Neural cell (in vitro differentiated cells): ENCODE data around the gene MACC1.

Source experiments
- EP300 ChIP-seq: fragments of 450-650 bp; conservative IDR thresholded peaks from 2 replicates; pipeline ENCODE4 v1.6.1; 2014; ENCODE audit warnings: antibody characterized with exemption, mild to moderate bottlenecking, moderate library complexity; ENCODE audit not compliant: poor library complexity, severe bottlenecking
- EZH2 ChIP-seq: fragments of 200-600, 300-800 bp; shearing (Covaris generic), sonication (generic); IDR thresholded peaks from 2 replicates; pipeline ENCODE4 v1.6.1; 2014; ENCODE audit warnings: antibody characterized with exemption, low read length, borderline replicate concordance, mild to moderate bottlenecking; ENCODE audit not compliant: insufficient read depth, poor library complexity, severe bottlenecking
- MXI1 ChIP-seq: fragments of 450-650 bp; conservative IDR thresholded peaks from 2 replicates; pipeline ENCODE4 v1.6.1; 2014; ENCODE audit warnings: antibody characterized with exemption, mild to moderate bottlenecking; ENCODE audit not compliant: poor library complexity, severe bottlenecking
- POLR2AphosphoS5 ChIP-seq: IDR thresholded peaks from 2 replicates; pipeline ENCODE4 v1.6.1; 2012
- RAD21 ChIP-seq: fragments of 450-650 bp; conservative IDR thresholded peaks from 2 replicates; pipeline ENCODE4 v1.6.1; 2014; ENCODE audit warnings: antibody characterized with exemption, mild to moderate bottlenecking, moderate library complexity
- TAF1 ChIP-seq: IDR thresholded peaks from 2 replicates; pipeline ENCODE4 v1.6.1; 2012; ENCODE audit warnings: low read depth
- TF ChIP-seq, protein P1 (sequence below): fragments of 450-650 bp; IDR thresholded peaks from 2 replicates; pipeline ENCODE4 v1.5.1; 2014; ENCODE audit warnings: antibody characterized with exemption, mild to moderate bottlenecking, moderate library complexity; ENCODE audit not compliant: poor library complexity, severe bottlenecking
- TF ChIP-seq, protein P2 (sequence below): IDR thresholded peaks from 2 replicates; pipeline ENCODE4 v1.6.1; 2012; ENCODE audit warnings: borderline replicate concordance

DNA sequence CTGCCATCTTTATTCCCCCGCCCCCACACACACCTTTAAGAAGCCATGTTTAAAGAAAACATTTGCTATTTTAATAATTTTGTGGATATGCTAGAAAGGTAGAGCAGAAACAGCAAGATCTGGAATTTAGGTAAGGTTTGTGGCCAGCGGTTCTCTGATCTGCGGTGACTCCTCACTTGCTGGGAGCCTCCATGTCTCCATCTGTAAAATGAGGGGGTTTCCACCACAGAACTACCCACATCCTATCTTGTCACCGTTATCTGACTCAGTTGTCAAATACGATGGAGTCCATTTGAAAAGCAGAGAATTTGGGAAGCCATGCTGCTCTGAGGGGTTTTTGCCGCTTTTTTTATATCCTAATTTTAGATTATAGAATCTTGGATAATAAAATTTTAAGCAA lies 23.3 kb downstream of the MACC1 start:
- TF ChIP-seq, protein P1, sequence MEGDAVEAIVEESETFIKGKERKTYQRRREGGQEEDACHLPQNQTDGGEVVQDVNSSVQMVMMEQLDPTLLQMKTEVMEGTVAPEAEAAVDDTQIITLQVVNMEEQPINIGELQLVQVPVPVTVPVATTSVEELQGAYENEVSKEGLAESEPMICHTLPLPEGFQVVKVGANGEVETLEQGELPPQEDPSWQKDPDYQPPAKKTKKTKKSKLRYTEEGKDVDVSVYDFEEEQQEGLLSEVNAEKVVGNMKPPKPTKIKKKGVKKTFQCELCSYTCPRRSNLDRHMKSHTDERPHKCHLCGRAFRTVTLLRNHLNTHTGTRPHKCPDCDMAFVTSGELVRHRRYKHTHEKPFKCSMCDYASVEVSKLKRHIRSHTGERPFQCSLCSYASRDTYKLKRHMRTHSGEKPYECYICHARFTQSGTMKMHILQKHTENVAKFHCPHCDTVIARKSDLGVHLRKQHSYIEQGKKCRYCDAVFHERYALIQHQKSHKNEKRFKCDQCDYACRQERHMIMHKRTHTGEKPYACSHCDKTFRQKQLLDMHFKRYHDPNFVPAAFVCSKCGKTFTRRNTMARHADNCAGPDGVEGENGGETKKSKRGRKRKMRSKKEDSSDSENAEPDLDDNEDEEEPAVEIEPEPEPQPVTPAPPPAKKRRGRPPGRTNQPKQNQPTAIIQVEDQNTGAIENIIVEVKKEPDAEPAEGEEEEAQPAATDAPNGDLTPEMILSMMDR, result no peak
- no peak for TF ChIP-seq RAD21
- TF ChIP-seq MXI1, result no peak
- no peak for TF ChIP-seq EZH2
- TF ChIP-seq EP300, result no peak
- no peak for TF ChIP-seq POLR2AphosphoS5
- no peak for TF ChIP-seq TAF1
- TF ChIP-seq, protein P2, sequence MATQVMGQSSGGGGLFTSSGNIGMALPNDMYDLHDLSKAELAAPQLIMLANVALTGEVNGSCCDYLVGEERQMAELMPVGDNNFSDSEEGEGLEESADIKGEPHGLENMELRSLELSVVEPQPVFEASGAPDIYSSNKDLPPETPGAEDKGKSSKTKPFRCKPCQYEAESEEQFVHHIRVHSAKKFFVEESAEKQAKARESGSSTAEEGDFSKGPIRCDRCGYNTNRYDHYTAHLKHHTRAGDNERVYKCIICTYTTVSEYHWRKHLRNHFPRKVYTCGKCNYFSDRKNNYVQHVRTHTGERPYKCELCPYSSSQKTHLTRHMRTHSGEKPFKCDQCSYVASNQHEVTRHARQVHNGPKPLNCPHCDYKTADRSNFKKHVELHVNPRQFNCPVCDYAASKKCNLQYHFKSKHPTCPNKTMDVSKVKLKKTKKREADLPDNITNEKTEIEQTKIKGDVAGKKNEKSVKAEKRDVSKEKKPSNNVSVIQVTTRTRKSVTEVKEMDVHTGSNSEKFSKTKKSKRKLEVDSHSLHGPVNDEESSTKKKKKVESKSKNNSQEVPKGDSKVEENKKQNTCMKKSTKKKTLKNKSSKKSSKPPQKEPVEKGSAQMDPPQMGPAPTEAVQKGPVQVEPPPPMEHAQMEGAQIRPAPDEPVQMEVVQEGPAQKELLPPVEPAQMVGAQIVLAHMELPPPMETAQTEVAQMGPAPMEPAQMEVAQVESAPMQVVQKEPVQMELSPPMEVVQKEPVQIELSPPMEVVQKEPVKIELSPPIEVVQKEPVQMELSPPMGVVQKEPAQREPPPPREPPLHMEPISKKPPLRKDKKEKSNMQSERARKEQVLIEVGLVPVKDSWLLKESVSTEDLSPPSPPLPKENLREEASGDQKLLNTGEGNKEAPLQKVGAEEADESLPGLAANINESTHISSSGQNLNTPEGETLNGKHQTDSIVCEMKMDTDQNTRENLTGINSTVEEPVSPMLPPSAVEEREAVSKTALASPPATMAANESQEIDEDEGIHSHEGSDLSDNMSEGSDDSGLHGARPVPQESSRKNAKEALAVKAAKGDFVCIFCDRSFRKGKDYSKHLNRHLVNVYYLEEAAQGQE, result no peak
